Endothelial cell of umbilical vein (primary cell): Measurements from ENCODE around the gene TPRA1. TPM values are rescaled to one million over a fixed set of nuclear protein-coding genes. Genes with fewer than 3 reads are reported as not detected.

Experiments
- BruUV-seq: library from RNA; stranded (reverse); fragments of 400-500 nt; replicated peaks from 2 replicates; lab custom pipeline; 2021; lab: Mats Ljungman, UMichigan
- CTCF ChIA-PET: fragments of 300-600, 350-600 bp; sonication (Branson Sonifier 250); formaldehyde crosslinking; loops from one replicate; lab custom pipeline; 2021; ENCODE audit warnings: antibody characterized with exemption, inconsistent platforms; lab: Charles Lee
- POLR2A ChIA-PET: fragments of 300-600, 350-600 bp; sonication (Branson Sonifier 250); formaldehyde crosslinking; loops from one replicate; lab custom pipeline; 2021; ENCODE audit warnings: antibody characterized with exemption, inconsistent platforms; lab: Charles Lee
- DNase-seq: peaks from one replicate; pipeline ENCODE4 v3.0.0-alpha.2; 2011; ENCODE audit warnings: low read depth, low spot score
- FAIRE-seq: peaks from 2 replicates; lab custom pipeline; 2011; peaks lifted over from hg19 to GRCh38; lab: Jason Lieb, UNC
- H2AFZ ChIP-seq: 2 replicates; pipeline ENCODE4 v1.6.0; 2012; ENCODE audit warnings: low read depth, low read length, control low read depth, inconsistent platforms
- H3K27ac ChIP-seq: 2 replicates; pipeline ENCODE4 v1.5.1; 2011; ENCODE audit warnings: low read depth, mild to moderate bottlenecking, control low read depth, low read length, moderate library complexity; ENCODE audit not compliant: insufficient read depth
- H3K27me3 ChIP-seq, 2 experiments: 2 replicates each; pipeline versions ENCODE4 v1.6.0 to v1.6.1; 2011; ENCODE audit warnings: low read length in 2 of 2, mixed read lengths in 1 of 2; ENCODE audit not compliant: control insufficient read depth in 2 of 2, insufficient read depth in 2 of 2
- H3K36me3 ChIP-seq, 2 experiments: 2 replicates in 1 of 2; 3 replicates in 1 of 2; pipeline ENCODE4 v1.5.1; 2011; ENCODE audit warnings: low read length in 2 of 2, mild to moderate bottlenecking in 1 of 2, moderate library complexity in 1 of 2; ENCODE audit not compliant: control insufficient read depth in 2 of 2, insufficient read depth in 2 of 2; ENCODE audit errors: extremely low read depth in 1 of 2
- H3K4me1 ChIP-seq: 3 replicates; pipeline ENCODE4 v1.5.1; 2011; ENCODE audit warnings: mild to moderate bottlenecking, low read length; ENCODE audit not compliant: control insufficient read depth, insufficient read depth; ENCODE audit errors: extremely low read depth
- H3K4me2 ChIP-seq: 2 replicates; pipeline ENCODE4 v1.6.1; 2011; ENCODE audit warnings: low read length, control low read depth, mixed read lengths; ENCODE audit not compliant: insufficient read depth
- H3K4me3 ChIP-seq, 3 experiments: fragments of 200-600 bp in 1 of 3; sonication (generic), shearing (Covaris generic) in 1 of 3; replicated peaks in 1 of 3; 2 replicates each; pipeline ENCODE4 v1.5.1; 2011 to 2016; ENCODE audit warnings: control low read depth in 3 of 3, low read length in 3 of 3, mild to moderate bottlenecking in 2 of 3, inconsistent platforms in 1 of 3, low read depth in 1 of 3, moderate library complexity in 1 of 3; ENCODE audit not compliant: insufficient read depth in 1 of 3
- H3K79me2 ChIP-seq: 2 replicates; pipeline ENCODE4 v1.6.0; 2012; ENCODE audit warnings: low read length, inconsistent platforms; ENCODE audit not compliant: control insufficient read depth, insufficient read depth
- H3K9ac ChIP-seq: replicated peaks from 2 replicates; pipeline ENCODE3; 2011; ENCODE audit warnings: low read length, control low read depth; ENCODE audit not compliant: insufficient read depth; ENCODE audit errors: extremely low read depth
- H3K9me1 ChIP-seq: replicated peaks from 3 replicates; pipeline ENCODE4 v1.6.0; 2011; ENCODE audit warnings: mild to moderate bottlenecking, low read length; ENCODE audit not compliant: control insufficient read depth, insufficient read depth; ENCODE audit errors: extremely low read depth
- H3K9me3 ChIP-seq: replicated peaks from 2 replicates; pipeline ENCODE4 v1.5.1; 2012; ENCODE audit warnings: low read length, inconsistent platforms; ENCODE audit not compliant: control insufficient read depth, insufficient read depth
- H4K20me1 ChIP-seq: replicated peaks from 2 replicates; pipeline ENCODE3; 2011; ENCODE audit warnings: mild to moderate bottlenecking, low read length; ENCODE audit not compliant: control insufficient read depth, insufficient read depth; ENCODE audit errors: extremely low read depth
- CTCF ChIP-seq, 2 donors: IDR thresholded peaks; 1 replicate in 1 of 2; 2 replicates in 1 of 2; pipeline ENCODE4 v1.5.1; 2011; ENCODE audit warnings: low read length in 2 of 2, mild to moderate bottlenecking in 2 of 2, moderate library complexity in 2 of 2, control low read depth in 1 of 2, inconsistent platforms in 1 of 2, low read depth in 1 of 2; ENCODE audit not compliant: insufficient read depth in 1 of 2; ENCODE audit errors: extremely low read depth in 1 of 2
- EZH2 ChIP-seq: IDR thresholded peaks from 2 replicates; pipeline ENCODE4 v1.6.1; 2012; ENCODE audit warnings: borderline replicate concordance, low read depth, mild to moderate bottlenecking, moderate library complexity, low read length, inconsistent platforms; ENCODE audit not compliant: severe bottlenecking
- FOS ChIP-seq: IDR thresholded peaks from 2 replicates; pipeline ENCODE4 v1.6.1; 2011; ENCODE audit warnings: mild to moderate bottlenecking, low read length, moderate library complexity, borderline replicate concordance; ENCODE audit not compliant: insufficient read depth
- GATA2 ChIP-seq: IDR thresholded peaks from 2 replicates; pipeline ENCODE4 v1.7.0; 2011; ENCODE audit warnings: low read depth, mild to moderate bottlenecking, moderate library complexity, mixed read lengths, low read length; ENCODE audit not compliant: insufficient read length, insufficient read depth
- JUN ChIP-seq: IDR thresholded peaks from 2 replicates; pipeline ENCODE4 v1.6.1; 2011; ENCODE audit warnings: borderline replicate concordance, low read depth; ENCODE audit not compliant: insufficient read length, insufficient read depth
- MAX ChIP-seq: IDR thresholded peaks from 2 replicates; pipeline ENCODE4 v1.6.1; 2011; ENCODE audit not compliant: insufficient read depth, insufficient read length
- MYC ChIP-seq: IDR thresholded peaks from one replicate; pipeline ENCODE4 v1.6.1; 2011; ENCODE audit warnings: mild to moderate bottlenecking, low read depth, low read length
- POLR2A ChIP-seq: IDR thresholded peaks from 2 replicates; pipeline ENCODE4 v1.6.1; 2012; ENCODE audit warnings: low read depth, mild to moderate bottlenecking, control low read depth, low read length
- POLR2AphosphoS5 ChIP-seq: IDR thresholded peaks from 2 replicates; pipeline ENCODE4 v1.6.1; 2012; ENCODE audit warnings: low read depth, mild to moderate bottlenecking, control low read depth, low read length, moderate library complexity; ENCODE audit not compliant: insufficient read depth
- dilution Hi-C: fragments of 300-500 bp; cut with MboI; formaldehyde crosslinking; loops from one replicate; pipeline ENCODE4 v1.15.0; 2019; ENCODE audit warnings: low sequenced_read_pairs; ENCODE audit not compliant: extremely low pct_ligation_motif_present
- intact Hi-C: fragments of 100-400 bp; cut with micrococcal nuclease; formaldehyde crosslinking; loops from one replicate; pipeline ENCODE4 v1.10.0; 2022
- polyA plus RNA-seq, 4 experiments: library from polyadenylated mRNA; depleted of rRNA in 3 of 4; stranded (reverse) in 3 of 4; unstranded in 1 of 4; fragments of >200 nt; gene quantifications; 2 replicates each; pipeline versions ENCODE4 v1.2.1 to v1.2.3, GENCODE V29; 2011 to 2012; ENCODE audit warnings: missing spikeins in 1 of 4
- total RNA-seq: library from RNA; stranded (reverse); gene quantifications from 2 replicates; pipeline ENCODE4 v1.2.3, GENCODE V29; 2021

Gene TPRA1
- total and polyA plus RNA-seq, 2 donors (not counting 3 experiments of a cell fraction or from before 2014, with no cell fraction given) = 34.3 to 58.0 TPM

- BruUV-seq = no TSS peak
- intact Hi-C loops (no loop called here), dilution Hi-C loops (no loop called here)
- Histone ChIP-seq H3K4me1 (peaks cover 20% of the 10 kb centered on the region), H2AFZ (no peak overlapping the region), H3K4me3 (no peak overlapping the region), H4K20me1 (no peaks in the 10 kb centered on the region), H3K36me3 (no peaks in the 10 kb centered on the region), H3K4me2 (no peak overlapping the region), H3K27me3 (no peaks in the 10 kb centered on the region), H3K79me2 (peaks cover 28% of the 10 kb centered on the region), H3K27ac (no peak overlapping the region), H3K9me1 (no peaks in the 10 kb centered on the region), H3K9ac (no peak overlapping the region), H3K9me3 (no peaks in the 10 kb centered on the region)
- ChIA-PET CTCF (interaction anchor here (6.7 kb wide), 1 partner anchor 22 kb away, joined by 43 read pairs; no protein-coding TSS in a partner anchor), POLR2A (interaction anchor here (0.6 kb wide), 1 partner anchor 16 kb away, joined by 3 read pairs; no protein-coding TSS in a partner anchor)
- TF ChIP-seq JUN (no peak), FOS (no peak)
- DNase-seq = no peak
- FAIRE-seq = no peak
Observed at GRCh38 chr3:127597020-127597771, 6.7 kb upstream of the TPRA1 start.

- Histone ChIP-seq H4K20me1 (no peaks in the 10 kb centered on the region), H2AFZ (no peak overlapping the region), H3K36me3 (no peaks in the 10 kb centered on the region), H3K9me1 (no peaks in the 10 kb centered on the region), H3K4me1 (peaks cover 24% of the 10 kb centered on the region), H3K4me3 (no peak overlapping the region), H3K9me3 (no peaks in the 10 kb centered on the region), H3K4me2 (no peak overlapping the region), H3K27ac (no peak overlapping the region), H3K9ac (no peak overlapping the region), H3K27me3 (no peaks in the 10 kb centered on the region), H3K79me2 (peaks cover 14% of the 10 kb centered on the region)
- no peak for TF ChIP-seq CTCF (IDR thresholded peaks at IDR 0.05; ENCODE audit: extremely low read depth in 1 of 2, insufficient read depth in 1 of 2, low read depth in 1 of 2, low read length in 2 of 2)
- no peak for TF ChIP-seq EZH2
- no peak for TF ChIP-seq MYC
- no peak for TF ChIP-seq POLR2AphosphoS5
- TF ChIP-seq FOS = no peak
- TF ChIP-seq POLR2A = no peak
- TF ChIP-seq GATA2 = no peak
- TF ChIP-seq JUN = no peak
- no peak for TF ChIP-seq MAX
- no TSS peak for BruUV-seq
- no peak for DNase-seq
- POLR2A ChIA-PET = no interaction called here
- CTCF ChIA-PET = interaction anchor here (6.7 kb wide), 1 partner anchor 20 kb away, joined by 43 read pairs; no protein-coding TSS in a partner anchor
- FAIRE-seq = no peak
- intact Hi-C loops (no loop called here), dilution Hi-C loops (no loop called here)
Observed at GRCh38 chr3:127595303-127595702, 4.8 kb upstream of the TPRA1 start.
